Thoracic aorta (tissue), 2 donors: ENCODE data around the gene MTHFS. TPM values are rescaled to one million over a fixed set of nuclear protein-coding genes. Genes with fewer than 3 reads are reported as not detected.

ENCODE experiments used
- ATAC-seq: fragments of 150-250 bp; one replicate; pipeline ENCODE4 v1.8.0; 2017; ENCODE audit warnings: low read depth; ENCODE audit not compliant: insufficient number of reproducible peaks, low FRiP score
- DNase-seq: peaks from one replicate; pipeline ENCODE4 v3.0.0-alpha.2; 2020; ENCODE audit warnings: low spot score
- H3K27ac ChIP-seq, 2 donors: fragments of 200-600 bp; sonication (generic); 1 replicate in 1 of 2; 2 replicates in 1 of 2; pipeline ENCODE4 v1.5.1; 2016; ENCODE audit warnings: mild to moderate bottlenecking in 2 of 2, moderate library complexity in 2 of 2
- H3K27me3 ChIP-seq: fragments of 200-600 bp; sonication (generic); replicated peaks from 2 replicates; pipeline ENCODE4 v1.6.0; 2016; ENCODE audit warnings: mild to moderate bottlenecking; ENCODE audit not compliant: insufficient read depth
- H3K36me3 ChIP-seq: fragments of 200-600 bp; sonication (generic); one replicate; pipeline ENCODE4 v1.5.1; 2016
- H3K4me1 ChIP-seq, 2 donors: fragments of 200-600 bp; sonication (generic); 1 replicate in 1 of 2; 2 replicates in 1 of 2; pipeline versions ENCODE4 v1.5.1 to v1.6.0; 2016; ENCODE audit warnings: low read depth in 2 of 2, mild to moderate bottlenecking in 1 of 2; ENCODE audit not compliant: control insufficient read depth in 1 of 2
- H3K4me3 ChIP-seq: fragments of 200-600 bp; sonication (generic); 2 replicates; pipeline ENCODE4 v1.5.1; 2016; ENCODE audit warnings: mild to moderate bottlenecking
- H3K9me3 ChIP-seq: fragments of 200-600 bp; sonication (generic); 2 replicates; pipeline ENCODE4 v1.5.1; 2016
- CTCF ChIP-seq: fragments of 200-600 bp; sonication (generic); IDR thresholded peaks from one replicate; pipeline ENCODE4 v1.5.1; 2019; ENCODE audit warnings: antibody characterized with exemption
- total RNA-seq, 2 donors: library from RNA; depleted of rRNA; stranded (reverse); fragments of >200 nt; gene quantifications; one replicate each; pipeline versions ENCODE4 v1.1.0 to v1.2.3, GENCODE V29; 2016

MTHFS gene
- total RNA-seq, 2 donors from 2014 or later: 6.2 to 30.6 TPM

DNA sequence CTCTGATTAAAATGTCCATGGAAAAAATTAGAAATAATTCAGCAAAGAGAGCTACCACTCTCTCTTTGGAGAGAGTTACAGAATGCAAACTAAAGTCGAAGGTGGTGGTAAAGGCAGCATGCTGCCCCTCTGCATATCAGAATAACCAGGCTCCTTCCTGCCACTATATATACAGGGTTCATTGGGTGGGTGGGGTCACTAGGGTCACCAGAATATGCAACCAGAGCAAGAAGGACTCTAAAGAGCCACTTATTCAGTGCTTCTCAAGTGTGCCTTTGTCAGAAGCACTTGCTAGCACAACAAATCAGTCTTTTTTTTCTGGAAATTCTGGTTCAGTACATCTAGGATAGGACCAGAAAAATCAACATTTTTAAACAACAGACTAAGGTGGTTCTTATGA, 70.0 kb downstream of the MTHFS start:
- no peaks in the 10 kb centered on the region for H3K36me3 ChIP-seq
- DNase-seq (no peak), ATAC-seq (no peak)
- no peaks in the 10 kb centered on the region for H3K9me3 ChIP-seq
- no peaks in the 10 kb centered on the region for H3K27me3 ChIP-seq
- no peak overlapping the region for H3K27ac ChIP-seq
- no peaks in the 10 kb centered on the region for H3K4me1 ChIP-seq
- H3K4me3 ChIP-seq: no peak overlapping the region
- TF ChIP-seq CTCF: no peak

- no peak for DNase-seq
- no peaks in the 10 kb centered on the region for H3K4me1 ChIP-seq
Measured at GRCh38 chr15:79824136-79824701, 72.6 kb downstream of the MTHFS start.

GRCh38 chr15:79820820-79821219, 76.0 kb downstream of the MTHFS start:
- Histone ChIP-seq H3K9me3 (no peaks in the 10 kb centered on the region), H3K4me3 (no peak overlapping the region), H3K4me1 (no peaks in the 10 kb centered on the region), H3K36me3 (no peaks in the 10 kb centered on the region), H3K27ac (no peak overlapping the region), H3K27me3 (no peaks in the 10 kb centered on the region)
- ATAC-seq (no peak), DNase-seq (no peak)
- no peak for TF ChIP-seq CTCF

More at GRCh38 chr15:79824136-79824701, 72.6 kb downstream of the MTHFS start:
- no peak for ATAC-seq
- H3K27me3 ChIP-seq: no peaks in the 10 kb centered on the region
- H3K4me3 ChIP-seq: no peak overlapping the region
- TF ChIP-seq CTCF: no peak
- H3K9me3 ChIP-seq: no peaks in the 10 kb centered on the region
- H3K36me3 ChIP-seq: no peaks in the 10 kb centered on the region
- no peak overlapping the region for H3K27ac ChIP-seq

- Histone ChIP-seq H3K27ac (no peak overlapping the region), H3K27me3 (no peaks in the 10 kb centered on the region), H3K4me1 (no peaks in the 10 kb centered on the region), H3K4me3 (no peak overlapping the region), H3K36me3 (no peaks in the 10 kb centered on the region), H3K9me3 (no peaks in the 10 kb centered on the region)
- no peak for ATAC-seq
- no peak for DNase-seq
- no peak for TF ChIP-seq CTCF
Measured at GRCh38 chr15:79820176-79820575, 76.6 kb downstream of the MTHFS start.

- Histone ChIP-seq H3K9me3 (no peaks in the 10 kb centered on the region), H3K27me3 (no peaks in the 10 kb centered on the region), H3K27ac (no peak overlapping the region), H3K4me1 (peaks cover 6 to 8% of the 10 kb centered on the region in 2 donors), H3K36me3 (no peaks in the 10 kb centered on the region), H3K4me3 (no peak overlapping the region)
- DNase-seq (no peak), ATAC-seq (no peak)
- TF ChIP-seq CTCF: no peak
Measured at GRCh38 chr15:79816571-79816970, 80.2 kb downstream of the MTHFS start.
